Skin of body (tissue), 2 donors: Measurements from ENCODE around the gene CYP2C8. TPM values are rescaled to one million over a fixed set of nuclear protein-coding genes. Genes with fewer than 3 reads are reported as not detected.
"Not testable (repeated sequence)": the region's sequence is repeated elsewhere in the genome, so short reads cannot be mapped to it uniquely, and the experiment has no call there.

Experiments used
- DNase-seq: peaks from one replicate; lab custom pipeline; 2025; lab: John Stamatoyannopoulos, UW
- total RNA-seq: library from RNA; depleted of rRNA; stranded (reverse); fragments of >200 nt; gene quantifications from one replicate; pipeline ENCODE4 v1.2.3, GENCODE V29; 2014

CYP2C8 gene
- total RNA-seq = 0.30 TPM

GRCh38 chr10:95069286-95069685 lies at the start of gene CYP2C8:
Gene CYP2C8, minus strand, starts transcription at chr10:95069497. Its CDS starts 95 bp downstream, at chr10:95069402.
- no peak for DNase-seq

DNA sequence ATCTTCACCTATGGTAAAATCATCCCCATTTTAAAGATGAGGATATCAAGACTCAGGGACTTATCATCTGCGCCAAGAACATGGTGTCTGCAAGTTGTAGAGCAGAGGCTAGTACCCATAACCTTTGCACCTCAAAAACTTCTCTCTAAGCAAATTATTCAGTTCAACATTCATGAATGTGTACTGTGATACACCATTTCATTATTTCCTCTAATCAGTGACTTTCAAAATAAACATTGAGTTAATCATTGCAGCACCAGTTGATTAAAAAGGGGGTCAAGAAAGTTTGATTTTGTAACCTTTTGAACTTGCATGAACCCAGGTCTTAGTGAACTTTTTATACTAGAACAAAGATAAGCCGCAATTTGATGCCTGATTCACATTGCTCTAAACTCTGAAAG lies 47.6 kb upstream of the CYP2C8 start:
- no peak for DNase-seq

DNA sequence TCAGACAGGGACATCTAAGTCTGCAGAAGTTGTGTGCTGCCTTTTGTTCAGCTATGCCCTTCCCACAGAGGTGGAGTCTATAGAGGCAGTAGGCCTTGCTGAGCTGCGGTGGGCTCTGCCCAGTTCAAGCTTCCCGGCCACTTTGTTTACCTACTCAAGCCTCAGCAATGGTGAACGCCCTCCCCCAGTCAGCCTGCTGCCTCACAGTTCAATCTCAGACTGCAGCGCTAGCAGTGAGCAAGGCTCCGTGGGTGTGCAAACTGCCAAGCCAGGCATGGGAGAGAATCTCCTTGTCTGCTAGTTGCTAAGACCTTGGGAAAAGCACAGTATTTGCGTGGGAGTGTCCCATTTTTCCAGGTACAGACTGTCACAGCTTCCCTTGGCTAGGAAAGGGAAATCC lies 41.5 kb upstream of the CYP2C8 start:
- not testable (repeated sequence) for DNase-seq

DNA sequence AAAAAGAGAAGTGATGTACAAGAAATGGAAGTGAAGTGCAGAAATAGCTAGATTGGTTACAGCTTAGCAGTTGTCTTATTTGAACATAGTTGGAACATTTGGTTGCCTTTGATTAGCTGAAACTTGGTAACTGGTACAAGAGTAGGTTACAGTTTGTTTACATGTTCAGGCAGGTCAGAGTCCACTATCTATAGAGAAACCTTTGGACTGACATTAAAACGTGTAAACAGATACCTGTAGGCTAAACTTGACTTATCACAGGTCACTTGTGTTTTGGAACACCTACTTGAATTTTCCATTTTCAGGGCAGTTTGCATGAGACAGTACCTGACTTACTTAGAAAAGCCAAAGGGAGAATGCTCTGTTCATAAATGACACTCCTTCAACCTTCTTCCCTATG lies 28.5 kb upstream of the CYP2C8 start:
- DNase-seq = no peak

DNA sequence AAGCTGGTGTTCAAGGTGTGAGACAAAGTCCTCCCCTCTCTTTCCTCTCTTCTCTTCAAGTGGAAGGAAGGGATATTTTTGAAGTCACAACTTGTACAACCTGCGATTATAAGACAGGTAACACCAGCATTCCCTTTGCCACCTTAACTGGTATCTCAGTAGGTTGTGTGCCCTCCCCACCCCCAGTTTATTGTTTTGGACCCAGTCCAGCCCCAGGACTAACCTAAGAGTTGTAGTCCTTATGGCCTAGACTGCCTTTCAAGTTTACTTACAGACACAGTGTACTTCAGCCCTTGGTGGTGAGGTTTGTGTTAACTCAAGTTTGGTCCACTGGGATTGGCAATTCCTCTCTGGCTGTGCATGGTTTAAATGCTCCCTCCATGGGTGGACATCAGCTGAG lies 26.8 kb upstream of the CYP2C8 start:
- no peak for DNase-seq

DNA sequence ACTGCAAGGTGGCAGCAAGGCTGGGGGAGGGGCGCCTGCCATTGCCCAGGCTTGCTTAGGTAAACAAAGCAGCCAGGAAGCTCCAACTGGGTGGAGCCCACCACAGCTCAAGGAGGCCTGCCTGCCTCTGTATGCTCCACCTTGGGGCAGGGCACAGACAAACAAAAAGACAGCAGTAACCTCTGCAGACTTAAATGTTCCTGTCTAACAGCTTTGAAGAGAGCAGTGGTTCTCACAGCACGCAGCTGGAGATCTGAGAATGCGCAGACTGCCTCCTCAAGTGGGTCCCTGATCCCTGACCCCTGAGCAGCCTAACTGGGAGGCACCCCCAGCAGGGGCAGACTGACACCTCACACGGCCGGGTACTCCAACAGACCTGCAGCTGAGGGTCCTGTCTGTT lies 10.3 kb upstream of the CYP2C8 start:
- not testable (repeated sequence) for DNase-seq

DNA sequence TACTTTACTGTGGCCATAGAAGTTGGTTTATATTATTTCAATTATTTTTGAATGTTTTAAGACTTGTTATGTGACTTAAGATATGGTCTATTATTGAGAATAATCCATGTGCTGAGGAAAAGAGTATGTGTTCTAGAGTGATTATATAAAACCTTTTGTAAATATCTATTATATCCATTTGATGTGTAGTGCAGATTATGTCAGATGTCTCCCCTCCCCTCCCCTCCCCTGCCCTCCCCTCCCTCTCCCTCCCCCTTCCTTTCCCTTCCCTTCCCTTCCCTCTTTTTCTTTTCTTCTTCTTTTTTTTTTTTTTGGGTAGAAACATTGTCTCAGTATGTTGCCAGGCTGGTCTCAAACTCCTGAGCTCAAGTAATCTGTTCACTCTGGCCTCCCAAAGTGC lies 8.3 kb upstream of the CYP2C8 start:
- DNase-seq = no peak

DNA sequence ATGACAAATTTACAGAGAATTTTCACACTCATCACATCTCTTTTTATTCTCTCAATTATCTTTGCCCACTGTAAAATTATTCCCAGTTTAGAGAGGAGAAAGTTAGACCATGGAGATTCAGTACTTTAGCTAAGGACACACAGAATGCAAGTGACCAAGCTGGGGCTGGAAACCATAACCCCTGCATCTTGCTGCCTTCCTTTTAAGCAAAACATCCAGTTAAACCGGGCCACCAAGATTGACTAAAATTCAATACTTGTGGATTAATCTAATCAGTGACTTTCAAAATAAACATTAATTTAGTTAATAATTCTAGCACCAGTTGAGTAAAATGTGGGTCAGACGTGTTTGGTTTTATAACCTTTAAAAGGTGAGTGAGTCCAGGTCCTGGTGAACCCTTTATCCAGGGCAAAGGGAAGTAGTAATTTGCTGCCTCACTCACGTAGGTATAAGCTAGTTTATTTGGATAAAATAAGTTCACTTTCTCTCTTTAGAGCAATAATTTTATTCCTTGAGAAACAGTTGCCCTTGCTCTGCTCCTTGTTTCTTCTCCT lies 1.9 kb upstream of the CYP2C8 start:
- DNase-seq = no peak

DNA sequence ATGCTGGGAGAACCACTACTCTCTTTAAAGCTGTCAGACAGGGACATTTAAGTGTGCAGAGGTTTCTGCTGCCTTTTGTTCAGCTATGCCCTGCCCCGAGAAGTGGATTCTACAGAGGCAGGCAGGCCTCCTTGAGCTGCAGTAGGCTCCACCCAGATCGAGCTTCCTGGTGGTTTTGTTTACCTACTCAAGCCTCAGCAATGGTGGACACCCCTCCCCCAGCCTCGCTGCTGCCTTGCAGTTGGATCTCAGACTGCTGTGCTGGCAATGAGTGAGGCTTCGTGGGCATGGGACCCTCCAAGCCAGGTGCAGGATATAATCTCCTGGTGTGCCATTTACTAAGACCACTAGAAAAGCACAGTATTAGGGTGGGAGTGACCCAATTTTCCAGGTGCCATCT lies 5.2 kb downstream of the CYP2C8 start:
- DNase-seq = not testable (repeated sequence)

DNA sequence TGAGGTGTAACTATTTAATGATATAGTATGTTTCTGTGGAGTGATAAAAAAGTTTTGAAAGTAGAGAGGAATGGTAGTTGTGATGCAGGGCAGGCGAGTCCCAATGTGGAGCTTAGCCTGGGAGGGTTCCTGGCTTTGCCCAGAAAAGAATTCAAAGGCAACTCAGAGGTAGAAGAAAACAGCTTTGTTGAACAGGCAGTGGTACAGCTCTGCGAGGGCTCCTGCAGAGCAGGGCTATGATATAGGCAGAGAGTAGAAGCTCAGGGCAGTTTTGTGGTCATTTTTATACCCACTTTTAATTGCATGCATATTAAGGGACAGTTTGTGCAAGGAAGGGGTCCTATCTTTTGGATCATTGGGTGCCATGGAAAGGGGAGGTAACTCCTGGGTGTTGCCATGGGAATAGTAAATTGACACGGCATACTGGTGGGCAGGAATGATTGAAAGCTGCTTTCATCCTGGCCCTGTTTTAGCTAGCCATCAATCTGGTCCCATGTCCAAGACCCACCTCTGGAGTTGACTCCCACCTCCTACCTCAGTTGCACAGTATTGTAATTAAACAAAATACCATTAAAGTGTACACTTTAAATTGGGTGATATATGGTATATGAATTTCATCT lies 12.4 kb downstream of the CYP2C8 start:
- no peak for DNase-seq

DNA sequence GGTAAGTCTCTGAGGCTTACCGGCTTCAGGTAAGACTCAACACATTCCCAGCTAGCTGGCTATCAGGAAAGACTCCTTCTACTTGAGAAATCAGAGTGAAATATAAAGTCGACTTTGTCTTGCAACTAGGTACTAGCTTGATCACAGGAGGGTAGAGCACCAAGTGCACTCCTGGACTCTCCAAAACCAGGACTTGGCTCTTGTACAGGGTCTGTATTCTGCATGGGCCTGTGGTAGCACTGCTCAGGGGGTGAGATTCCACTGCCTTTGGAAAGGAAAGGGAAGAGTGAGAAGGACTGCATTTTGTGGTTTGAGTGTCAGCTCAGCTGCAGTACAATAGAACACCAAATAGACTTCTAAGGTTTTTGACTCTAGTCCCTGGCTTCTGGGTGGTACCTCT lies 19.4 kb downstream of the CYP2C8 start:
- DNase-seq = no peak

- no peak for DNase-seq
These were observed 21.1 kb downstream of the CYP2C8 start for GRCh38 chr10:95048206-95048605.

- DNase-seq = no peak
These were observed 30.0 kb downstream of the CYP2C8 start for GRCh38 chr10:95039281-95039680.

DNA sequence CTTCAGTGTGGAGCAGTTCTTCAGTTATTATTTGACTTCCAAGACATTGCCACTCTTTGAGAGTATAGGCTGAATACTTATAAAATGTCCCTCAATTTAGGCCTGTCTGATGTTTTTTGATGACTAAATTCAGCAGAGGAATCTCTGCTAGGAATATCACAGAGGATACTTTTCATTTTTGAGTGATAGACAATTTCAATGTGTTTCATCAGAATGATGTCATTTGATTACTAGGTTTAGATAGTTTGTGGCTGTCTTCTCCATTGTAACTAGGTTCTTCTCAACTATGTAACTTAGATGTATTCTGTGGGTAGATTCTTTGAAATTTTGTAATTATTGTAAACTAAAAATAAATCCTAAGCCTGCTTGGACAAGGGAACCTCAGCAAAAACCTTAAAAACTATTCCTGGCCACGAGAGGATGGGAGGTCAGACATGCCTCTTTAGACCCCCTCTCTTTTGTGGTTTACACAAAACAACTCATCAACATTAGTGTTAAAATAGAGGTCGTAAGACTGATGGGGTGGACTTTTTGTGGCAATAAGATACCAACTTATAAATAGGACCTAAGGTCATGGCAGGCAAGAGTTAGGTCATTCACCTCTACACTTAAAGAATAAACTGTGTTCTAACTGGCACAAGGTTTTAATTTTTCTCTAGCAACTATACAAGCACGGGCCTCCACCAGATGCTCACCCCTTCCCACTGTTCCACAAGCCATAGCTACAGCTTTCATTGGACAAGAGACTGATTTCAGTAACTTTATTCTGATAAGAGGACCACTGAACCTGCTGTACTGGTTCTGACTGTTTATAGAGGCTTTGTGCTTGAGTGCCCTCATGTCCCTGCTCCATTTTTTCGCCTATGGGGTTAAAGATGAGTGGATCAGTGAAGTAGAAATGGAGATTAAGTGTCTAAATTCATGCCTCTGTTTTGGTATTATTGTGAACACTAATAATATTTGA lies 33.7 kb downstream of the CYP2C8 start:
- DNase-seq = no peak

DNA sequence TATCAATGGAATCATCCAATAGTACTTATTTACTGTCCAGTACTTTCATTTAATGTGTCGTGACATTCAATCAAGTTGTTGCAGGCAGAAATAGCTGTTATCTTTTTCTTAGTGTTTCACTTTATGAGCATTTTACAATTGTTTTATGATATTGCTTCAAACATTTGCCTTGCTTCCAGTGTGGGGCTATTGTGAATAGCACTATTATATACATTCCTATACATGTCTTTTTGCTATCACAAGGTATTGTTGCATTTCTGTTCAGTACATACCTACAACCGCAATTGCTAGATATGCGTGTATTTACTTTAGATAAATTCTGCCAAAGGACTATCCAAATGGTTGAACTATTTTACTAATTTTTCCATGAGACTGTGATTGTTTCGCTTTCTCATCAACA lies 34.9 kb downstream of the CYP2C8 start:
- DNase-seq = no peak

GRCh38 chr10:95031656-95032055 lies 37.6 kb downstream of the CYP2C8 start:
- no peak for DNase-seq

DNA sequence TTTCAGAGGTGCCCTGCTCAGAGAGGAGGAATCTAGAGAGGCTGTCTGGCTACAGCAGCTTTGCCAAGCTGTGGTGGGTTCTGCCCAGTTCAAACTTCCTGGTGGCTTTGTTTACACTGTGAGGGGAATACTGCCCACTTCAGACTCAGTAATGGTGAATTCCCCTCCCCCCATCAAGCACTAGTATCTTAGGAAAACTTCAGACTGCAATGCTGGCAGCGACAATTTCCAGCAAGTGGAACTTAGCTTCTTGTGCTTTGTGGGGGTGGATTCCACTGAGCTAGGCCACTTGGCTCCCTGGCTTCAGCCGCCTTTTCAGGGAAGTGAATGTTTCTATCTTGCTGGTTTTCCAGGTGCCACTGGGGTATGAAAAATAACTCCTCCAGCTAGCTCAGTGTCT lies 42.8 kb downstream of the CYP2C8 start:
- no peak for DNase-seq

DNA sequence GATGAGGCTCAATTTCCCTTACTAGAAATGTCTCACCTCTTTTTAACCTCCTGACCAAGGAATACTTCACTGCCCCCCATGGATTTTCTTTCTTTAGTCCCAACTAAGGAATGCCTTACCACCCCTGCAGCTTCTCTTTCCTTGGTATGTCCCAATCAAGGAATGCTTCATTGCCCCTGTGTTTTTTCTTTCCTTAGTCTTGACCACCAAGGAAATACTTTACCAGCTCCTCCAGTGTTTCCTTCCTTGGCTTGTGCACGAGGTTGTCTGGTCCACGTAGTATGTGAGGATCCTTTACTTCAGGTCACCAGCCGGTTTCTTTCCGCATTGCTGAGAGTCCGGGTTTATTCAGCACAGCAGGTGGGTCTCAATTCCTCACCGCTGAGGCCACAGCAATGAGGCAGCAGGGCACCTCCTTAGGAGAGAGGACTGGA lies 71.5 kb downstream of the CYP2C8 start:
- DNase-seq = no peak

GRCh38 chr10:94992811-94993210 lies 76.5 kb downstream of the CYP2C8 start:
- DNase-seq = no peak

GRCh38 chr10:94991243-94991888 lies 77.9 kb downstream of the CYP2C8 start:
- DNase-seq = no peak

- DNase-seq = no peak
These were observed 80.1 kb downstream of the CYP2C8 start for GRCh38 chr10:94989192-94989591.
